ENCODE data around the gene ACAA2.

ACAA2 gene

DNA sequence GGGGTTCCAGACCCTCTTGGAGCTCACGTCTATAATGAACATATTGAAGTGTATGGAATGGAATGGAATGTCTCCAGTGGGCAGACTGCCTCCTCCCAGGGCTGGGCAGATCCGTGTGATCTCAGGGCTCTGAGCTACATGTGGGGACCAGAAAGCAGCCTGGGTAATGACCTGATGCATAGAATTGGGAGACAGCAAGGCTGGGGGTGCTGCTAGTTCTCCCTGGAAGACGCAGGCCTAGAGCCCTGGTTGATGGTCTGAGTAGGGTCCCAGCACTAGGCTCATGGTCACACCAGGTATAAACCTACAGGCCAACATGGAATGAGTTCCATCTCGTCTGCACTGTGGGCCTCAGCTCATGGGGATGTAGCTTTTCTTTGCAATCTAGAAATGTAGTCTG is 46.7 kb downstream of the ACAA2 start:
- no peak for DNase-seq (ENCODE audit: low read depth)

- peak; percentile 50 for DNase-seq (ENCODE audit: low read depth)
Measured at GRCh38 chr18:49764032-49764431, 49.3 kb downstream of the ACAA2 start.

GRCh38 chr18:49763590-49763989 is 49.7 kb downstream of the ACAA2 start:
- no peak for DNase-seq (ENCODE audit: low read depth)

DNA sequence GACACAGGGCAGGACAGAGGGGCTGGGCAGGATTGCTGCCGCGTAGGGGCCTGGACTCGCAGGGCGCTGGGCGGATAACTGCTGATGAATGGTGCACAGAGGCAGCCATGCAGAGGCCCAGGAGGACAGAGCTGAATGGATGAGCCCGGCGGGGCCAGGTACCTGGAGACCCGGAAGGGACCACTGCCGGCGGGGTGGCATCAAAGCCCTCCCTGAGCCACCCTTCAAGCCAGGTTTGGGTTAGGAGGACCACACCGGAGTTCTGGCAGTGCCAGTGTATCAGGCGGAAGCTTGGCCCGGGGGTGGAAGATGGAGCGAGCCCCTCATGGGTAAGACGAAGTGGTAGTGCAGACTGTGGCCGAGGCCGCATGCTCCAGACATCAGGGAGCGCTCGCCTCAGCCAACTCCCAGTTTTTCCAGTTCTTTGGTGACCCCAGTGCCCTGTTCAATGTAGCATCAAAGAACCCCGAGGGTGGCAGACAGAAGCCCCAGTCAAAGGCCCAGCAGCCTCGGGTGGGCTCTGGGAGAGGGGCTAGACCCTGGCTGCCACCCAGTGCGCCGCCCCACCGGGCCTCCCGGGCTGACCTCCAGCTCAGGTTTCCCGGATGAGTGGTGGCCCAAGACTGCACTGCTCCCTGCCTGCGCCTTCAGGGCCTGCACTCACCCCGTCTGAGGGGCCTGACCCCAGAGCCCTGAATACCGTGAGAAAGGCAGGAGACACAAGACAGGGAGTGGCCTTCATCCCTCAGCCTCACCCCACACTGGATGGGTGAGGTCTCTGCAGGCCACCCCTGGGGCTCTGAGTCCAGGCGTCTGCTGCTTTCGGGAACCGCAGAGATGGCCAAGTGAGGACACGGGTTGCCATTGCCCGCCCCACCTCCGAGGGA is 50.9 kb downstream of the ACAA2 start:
- no peak for DNase-seq (ENCODE audit: low read depth)

- DNase-seq (ENCODE audit: low read depth) = no peak
Measured at GRCh38 chr18:49761771-49762170, 51.6 kb downstream of the ACAA2 start.

DNA sequence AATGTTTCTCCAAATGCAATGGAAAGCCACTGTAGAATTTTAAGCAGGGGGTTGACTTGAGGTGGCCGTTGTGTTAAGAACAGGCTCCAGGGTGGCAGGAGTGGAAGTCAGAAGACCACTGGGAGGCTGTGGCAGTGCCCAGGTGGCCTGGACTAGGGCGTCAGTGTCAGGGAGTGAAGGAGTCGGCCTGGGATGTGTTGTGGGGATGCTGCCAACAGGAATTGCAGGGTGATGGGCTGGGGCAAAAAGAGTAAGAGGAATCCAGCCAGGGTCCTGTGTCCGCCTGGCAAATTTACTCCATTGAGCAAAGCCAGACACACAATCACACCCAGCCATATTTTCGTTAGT is 55.1 kb downstream of the ACAA2 start:
- no peak for DNase-seq (ENCODE audit: low read depth)

GRCh38 chr18:49757513-49758262 is 55.6 kb downstream of the ACAA2 start:
- DNase-seq (ENCODE audit: low read depth) = no peak

GRCh38 chr18:49756671-49757362 is 56.5 kb downstream of the ACAA2 start:
- no peak for DNase-seq (ENCODE audit: low read depth)

- DNase-seq (ENCODE audit: low read depth) = no peak
Measured at GRCh38 chr18:49756135-49756534, 57.2 kb downstream of the ACAA2 start.

- no peak for DNase-seq (ENCODE audit: low read depth)
Measured at GRCh38 chr18:49755489-49755888, 57.8 kb downstream of the ACAA2 start.

GRCh38 chr18:49754866-49755265 is 58.5 kb downstream of the ACAA2 start:
- peak; percentile 71 for DNase-seq (ENCODE audit: low read depth)

DNA sequence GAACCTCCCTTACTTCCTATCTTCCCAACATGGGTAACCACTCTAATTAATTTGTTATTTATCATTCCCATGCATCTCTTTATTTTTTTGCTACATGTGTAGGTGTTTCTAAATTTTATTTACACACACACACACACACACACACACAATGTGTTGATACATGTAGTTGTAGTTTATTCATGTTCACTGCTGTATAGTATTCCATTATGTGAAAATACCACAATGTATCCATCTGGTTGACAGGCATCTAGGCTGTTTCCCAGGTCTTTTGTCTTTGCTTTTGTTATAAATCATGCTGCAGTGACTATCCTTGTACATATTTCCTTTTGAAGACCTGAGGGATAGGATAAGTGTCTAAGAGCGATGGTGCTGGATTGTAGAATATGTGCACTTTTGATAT is 59.7 kb downstream of the ACAA2 start:
- DNase-seq (ENCODE audit: low read depth) = no peak

GRCh38 chr18:49752095-49752457 is 61.3 kb downstream of the ACAA2 start:
- no peak for DNase-seq (ENCODE audit: low read depth)

DNA sequence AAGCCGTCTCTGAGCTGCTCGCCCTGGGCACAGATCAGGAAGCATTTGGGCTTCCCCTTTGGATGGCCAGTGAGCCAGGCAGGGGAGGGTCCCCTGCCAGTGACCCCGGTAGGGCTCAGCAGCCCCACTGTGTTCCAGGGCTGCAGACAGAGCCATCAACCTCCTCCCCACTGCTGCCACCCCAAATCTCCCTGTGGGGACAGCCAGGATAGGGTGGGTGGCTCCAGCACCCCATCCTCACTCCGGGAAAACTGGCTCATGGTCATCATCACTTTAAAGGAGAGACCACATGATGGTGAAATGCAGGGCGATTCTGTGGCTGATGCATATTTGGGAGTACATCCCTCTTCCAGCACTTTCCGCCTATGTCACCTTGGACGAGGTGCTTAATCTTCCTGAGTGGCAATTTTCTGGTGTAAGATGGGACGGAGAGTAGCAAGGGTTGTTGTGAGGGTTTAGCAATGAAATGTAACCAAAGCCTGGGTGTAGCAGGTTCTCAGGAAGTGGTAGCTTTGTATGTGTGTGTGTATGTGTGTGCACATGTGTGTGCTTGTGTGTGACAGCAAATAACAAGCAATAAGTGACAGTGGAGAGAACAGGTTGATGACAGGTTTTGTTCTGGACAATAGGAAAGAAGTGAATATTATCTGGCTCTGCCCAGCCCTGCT is 61.8 kb downstream of the ACAA2 start:
- no peak for DNase-seq (ENCODE audit: low read depth)

- no peak for DNase-seq (ENCODE audit: low read depth)
Measured at GRCh38 chr18:49749563-49749962, 63.8 kb downstream of the ACAA2 start.

GRCh38 chr18:49747876-49748275 is 65.5 kb downstream of the ACAA2 start:
- DNase-seq (ENCODE audit: low read depth) = peak; percentile 7

GRCh38 chr18:49745045-49746014 is 68.0 kb downstream of the ACAA2 start:
- peak; percentile 19 for DNase-seq (ENCODE audit: low read depth)

GRCh38 chr18:49744376-49745008 is 68.8 kb downstream of the ACAA2 start:
- no peak for DNase-seq (ENCODE audit: low read depth)

DNA sequence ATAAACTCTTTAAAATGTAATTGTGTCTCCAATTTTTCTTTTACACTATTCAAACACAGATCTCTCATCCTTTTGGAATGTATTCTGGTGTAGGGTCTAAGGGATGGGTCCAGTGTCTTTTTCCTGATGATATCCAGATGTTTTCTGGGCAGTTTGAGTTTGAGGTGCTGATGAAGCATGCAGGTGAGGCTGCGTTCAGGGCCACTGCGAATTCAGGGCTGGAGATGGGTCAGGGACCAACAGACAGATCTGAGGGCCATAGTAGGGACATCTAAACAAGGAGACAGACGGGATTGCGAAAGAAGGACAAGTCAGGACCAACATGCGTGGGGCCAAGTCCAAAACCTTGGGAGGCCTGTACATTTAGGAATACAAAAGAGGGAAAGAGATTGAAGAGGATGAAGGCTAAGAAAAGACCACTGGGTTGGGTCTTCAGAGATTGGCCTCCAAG is 70.2 kb downstream of the ACAA2 start:
- DNase-seq (ENCODE audit: low read depth) = no peak

DNA sequence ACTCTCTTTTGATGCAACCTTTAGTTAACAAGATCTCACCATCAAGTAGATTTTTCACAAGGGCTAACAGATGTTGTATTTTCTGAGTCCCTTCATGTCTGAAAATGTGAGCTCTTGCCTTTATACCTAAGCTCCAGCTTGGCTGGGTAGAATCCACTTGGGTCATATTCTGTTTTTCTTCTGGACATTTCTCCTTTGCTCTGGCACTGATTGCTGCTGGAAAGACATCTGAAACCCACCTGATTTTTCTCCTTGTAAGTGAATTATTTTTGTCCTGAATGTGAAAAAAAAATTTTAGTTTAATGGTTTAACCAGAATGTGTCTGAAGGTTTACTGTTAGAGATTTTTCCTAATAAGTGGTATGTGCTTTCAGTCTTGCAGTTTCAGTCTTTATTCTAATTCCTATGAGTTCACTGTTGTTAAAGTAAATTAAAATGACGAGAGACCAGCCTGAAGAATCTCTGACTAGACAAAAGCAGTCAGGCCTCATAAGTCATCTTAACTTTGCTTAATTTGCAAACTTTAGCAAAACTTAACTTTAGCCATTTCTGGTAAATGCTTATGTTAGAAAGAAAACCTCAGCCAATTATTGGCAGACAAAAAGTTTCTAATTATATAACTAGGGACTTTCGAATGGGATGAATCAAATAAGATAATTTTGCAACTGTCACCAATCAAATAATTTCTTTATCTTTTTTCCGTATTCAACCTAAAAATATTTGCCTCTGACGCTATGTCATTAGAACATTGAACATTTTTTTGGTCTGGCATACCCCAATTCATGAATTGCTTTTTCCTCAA is 70.8 kb downstream of the ACAA2 start:
- no peak for DNase-seq (ENCODE audit: low read depth)

Data from amniotic epithelial cell (primary cell).